Right lobe of liver (tissue), 4 donors: ENCODE data around the gene ADCY3.

ENCODE experiments used
- CTCF ChIP-seq, 4 donors: fragments of 200-600 bp in 3 of 4; fragments of 450-650 bp in 1 of 4; IDR thresholded peaks; one replicate each; pipeline versions ENCODE4 v1.5.1 to v1.8.0; 2016 to 2022; ENCODE audit warnings: antibody characterized with exemption in 4 of 4, mild to moderate bottlenecking in 2 of 4
- POLR2A ChIP-seq: fragments of 450-650 bp; IDR thresholded peaks from one replicate; pipeline ENCODE4 v1.6.1; 2017; ENCODE audit warnings: antibody characterized with exemption, mild to moderate bottlenecking
- donor health status: DM: no; HTN: no; CAD: no.
- donor health status: DM: no; HTN: no; CAD: no.
- donor health status: DM: no; HTN: yes; CAD: no.

GRCh38 chr2:24955921-24956320, 35.9 kb upstream of the ADCY3 start:
- TF ChIP-seq POLR2A (no peak), CTCF (IDR thresholded peaks at IDR 0.05) (no peak)
